H1 (cell line): Measurements from ENCODE around the gene EVX2.

Source experiments
- CREB1 ChIP-seq: IDR thresholded peaks from 2 replicates; pipeline ENCODE4 v1.6.1; 2012; ENCODE audit warnings: inconsistent platforms
- CTCF ChIP-seq, 3 experiments: IDR thresholded peaks; 1 replicate in 2 of 3; 2 replicates in 1 of 3; pipeline versions ENCODE4 v1.5.1 to v1.6.1; 2011; ENCODE audit warnings: low read length in 3 of 3, mild to moderate bottlenecking in 3 of 3, inconsistent platforms in 2 of 3, low read depth in 1 of 3, moderate library complexity in 1 of 3; ENCODE audit not compliant: insufficient read depth in 1 of 3; ENCODE audit errors: control extremely low read depth in 1 of 3
- EZH2 ChIP-seq: fragments of 200-600 bp; sonication (generic); IDR thresholded peaks from 2 replicates; pipeline ENCODE4 v1.7.1; 2012; ENCODE audit warnings: low read depth, mild to moderate bottlenecking, moderate library complexity, low read length, inconsistent platforms; ENCODE audit not compliant: severe bottlenecking
- GABPA ChIP-seq: IDR thresholded peaks from 2 replicates; pipeline ENCODE4 v1.6.1; 2011; ENCODE audit warnings: mild to moderate bottlenecking, low read length, moderate library complexity, borderline replicate concordance; ENCODE audit not compliant: insufficient read depth
- POLR2AphosphoS5 ChIP-seq: IDR thresholded peaks from 2 replicates; pipeline ENCODE4 v1.6.1; 2011; ENCODE audit warnings: low read depth, low read length
- SAP30 ChIP-seq: fragments of 300-600 bp; sonication (generic); IDR thresholded peaks from 2 replicates; pipeline ENCODE4 v1.7.1; 2012; ENCODE audit warnings: low read length, moderate library complexity, mild to moderate bottlenecking, inconsistent platforms; ENCODE audit not compliant: insufficient read depth, insufficient replicate concordance
- SP2 ChIP-seq: IDR thresholded peaks from 2 replicates; pipeline ENCODE4 v1.6.1; 2012; ENCODE audit warnings: mild to moderate bottlenecking, low read length, inconsistent platforms

GRCh38 chr2:176105730-176106580 lies 22.2 kb upstream of the EVX2 start:
- TF ChIP-seq EZH2 (no peak), GABPA (no peak), POLR2AphosphoS5 (no peak), CTCF (IDR thresholded peaks at IDR 0.05; ENCODE audit: control extremely low read depth in 1 of 3, insufficient read depth in 1 of 3, low read depth in 1 of 3, low read length in 3 of 3) (no peak), SAP30 (no peak), CREB1 (no peak), SP2 (no peak)
